Fibroblast of mammary gland (primary cell): ENCODE measurements around the gene MAP3K19.
A peak's percentile ranks its signal among the peaks of the same experiment; 100 is the strongest.

Experiments
- DNase-seq: peaks from one replicate; pipeline ENCODE4 v3.0.0-alpha.2; 2010; ENCODE audit warnings: low read depth
- H3K4me3 ChIP-seq: 2 replicates; pipeline ENCODE4 v1.5.1; 2011; ENCODE audit warnings: low read depth, mild to moderate bottlenecking, low read length, moderate library complexity; ENCODE audit not compliant: control insufficient read depth
- CTCF ChIP-seq: conservative IDR thresholded peaks from 2 replicates; pipeline ENCODE4 v1.5.1; 2011; ENCODE audit warnings: low read depth, low read length, inconsistent platforms; ENCODE audit not compliant: control insufficient read depth, insufficient read depth

The MAP3K19 gene

GRCh38 chr2:135052997-135053474 is 5.8 kb upstream of the MAP3K19 start:
- DNase-seq: no peak
- peak overlapping the region; percentile 98 for H3K4me3 ChIP-seq
- TF ChIP-seq CTCF: no peak

GRCh38 chr2:135052042-135052876 is 5.0 kb upstream of the MAP3K19 start, which contains the start of gene RAB3GAP1:
RAB3GAP1 (plus strand) TSS chr2:135052292; CDS start chr2:135052308, 16 bp downstream.
- DNase-seq: peak; percentile 79
- peak within 1 kb of the TSS; percentile 98 for H3K4me3 ChIP-seq
- no peak for TF ChIP-seq CTCF

DNA sequence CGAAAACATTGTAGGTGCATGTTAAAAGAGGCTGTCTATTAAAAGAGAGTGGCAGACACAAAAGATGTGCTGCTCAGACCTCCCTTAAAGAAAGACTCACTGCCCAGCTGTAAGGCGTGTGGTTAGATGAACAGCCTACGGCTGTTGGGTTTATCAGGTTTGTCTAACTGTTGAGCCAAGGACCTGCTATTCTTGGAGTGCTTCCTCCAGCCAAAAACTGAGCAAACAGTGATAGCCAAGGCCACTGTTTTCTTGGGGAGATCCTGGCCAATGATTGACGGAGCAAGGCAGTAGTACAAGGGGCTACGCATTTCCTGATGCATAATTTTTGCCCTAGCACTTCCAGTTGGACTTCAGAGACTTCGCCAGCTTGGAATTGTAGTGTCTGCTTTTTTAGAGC is 3.4 kb upstream of the MAP3K19 start:
- no peak for TF ChIP-seq CTCF
- no peak for DNase-seq
- no peak overlapping the region for H3K4me3 ChIP-seq

GRCh38 chr2:135050132-135050531 is 2.9 kb upstream of the MAP3K19 start:
- no peak for TF ChIP-seq CTCF
- no peak overlapping the region for H3K4me3 ChIP-seq
- DNase-seq: no peak

GRCh38 chr2:135048122-135048521 is 875 bp upstream of the MAP3K19 start:
- no peak for DNase-seq
- no peak overlapping the region for H3K4me3 ChIP-seq
- no peak for TF ChIP-seq CTCF

DNA sequence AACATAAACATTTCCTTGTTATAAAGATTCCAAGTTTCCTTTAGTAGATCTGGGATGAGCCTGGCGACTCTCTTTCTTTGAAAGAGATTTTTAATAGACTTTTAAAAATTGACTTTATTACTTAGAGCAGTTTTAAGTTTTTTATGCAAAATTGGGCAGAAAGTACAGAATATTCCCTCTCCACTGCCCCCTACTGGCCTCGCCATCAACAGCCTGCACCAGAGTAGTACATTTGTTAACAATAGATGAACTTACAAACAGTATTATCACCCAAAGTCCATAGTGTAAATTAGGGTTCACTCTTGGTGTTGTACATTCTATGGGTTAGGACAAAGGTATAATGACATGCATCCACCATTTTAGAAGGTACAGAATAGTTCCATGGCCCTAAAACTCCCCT is 3.9 kb downstream of the MAP3K19 start:
- no peak overlapping the region for H3K4me3 ChIP-seq
- peak; percentile 58 for TF ChIP-seq CTCF
- DNase-seq: no peak
